ENCODE results near the gene SRRM4.

The SRRM4 gene

DNA sequence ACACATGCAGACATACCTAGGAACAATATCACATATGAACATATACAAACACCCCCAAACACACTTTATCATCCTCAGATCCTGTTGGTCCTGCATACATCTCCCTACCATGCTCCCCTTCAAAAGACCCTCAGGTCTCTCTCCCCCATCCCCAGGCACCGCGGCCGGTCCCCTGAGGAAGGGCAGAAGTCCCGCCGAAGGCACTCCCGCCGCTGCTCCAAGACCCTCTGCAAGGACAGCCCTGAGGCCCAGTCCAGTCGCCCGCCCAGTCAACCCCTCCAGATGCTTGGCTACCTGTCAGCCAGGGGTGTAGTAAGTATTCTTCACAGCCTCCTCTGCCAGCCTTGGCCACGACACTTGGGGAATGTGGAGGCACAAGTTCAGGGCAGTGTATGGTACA lies 149.2 kb downstream of the SRRM4 start:
- POLR2A ChIA-PET (ENCODE audit: low non-redundant PET) = no interaction called here
- H3K27ac ChIP-seq = no peak overlapping the region
- CTCF ChIA-PET = no interaction called here
- DNase-seq (ENCODE audit: low spot score) = no peak
- TF ChIP-seq, protein P1, sequence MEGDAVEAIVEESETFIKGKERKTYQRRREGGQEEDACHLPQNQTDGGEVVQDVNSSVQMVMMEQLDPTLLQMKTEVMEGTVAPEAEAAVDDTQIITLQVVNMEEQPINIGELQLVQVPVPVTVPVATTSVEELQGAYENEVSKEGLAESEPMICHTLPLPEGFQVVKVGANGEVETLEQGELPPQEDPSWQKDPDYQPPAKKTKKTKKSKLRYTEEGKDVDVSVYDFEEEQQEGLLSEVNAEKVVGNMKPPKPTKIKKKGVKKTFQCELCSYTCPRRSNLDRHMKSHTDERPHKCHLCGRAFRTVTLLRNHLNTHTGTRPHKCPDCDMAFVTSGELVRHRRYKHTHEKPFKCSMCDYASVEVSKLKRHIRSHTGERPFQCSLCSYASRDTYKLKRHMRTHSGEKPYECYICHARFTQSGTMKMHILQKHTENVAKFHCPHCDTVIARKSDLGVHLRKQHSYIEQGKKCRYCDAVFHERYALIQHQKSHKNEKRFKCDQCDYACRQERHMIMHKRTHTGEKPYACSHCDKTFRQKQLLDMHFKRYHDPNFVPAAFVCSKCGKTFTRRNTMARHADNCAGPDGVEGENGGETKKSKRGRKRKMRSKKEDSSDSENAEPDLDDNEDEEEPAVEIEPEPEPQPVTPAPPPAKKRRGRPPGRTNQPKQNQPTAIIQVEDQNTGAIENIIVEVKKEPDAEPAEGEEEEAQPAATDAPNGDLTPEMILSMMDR (conservative IDR thresholded peaks at IDR 0.05; ENCODE audit: low read depth) = no peak

DNA sequence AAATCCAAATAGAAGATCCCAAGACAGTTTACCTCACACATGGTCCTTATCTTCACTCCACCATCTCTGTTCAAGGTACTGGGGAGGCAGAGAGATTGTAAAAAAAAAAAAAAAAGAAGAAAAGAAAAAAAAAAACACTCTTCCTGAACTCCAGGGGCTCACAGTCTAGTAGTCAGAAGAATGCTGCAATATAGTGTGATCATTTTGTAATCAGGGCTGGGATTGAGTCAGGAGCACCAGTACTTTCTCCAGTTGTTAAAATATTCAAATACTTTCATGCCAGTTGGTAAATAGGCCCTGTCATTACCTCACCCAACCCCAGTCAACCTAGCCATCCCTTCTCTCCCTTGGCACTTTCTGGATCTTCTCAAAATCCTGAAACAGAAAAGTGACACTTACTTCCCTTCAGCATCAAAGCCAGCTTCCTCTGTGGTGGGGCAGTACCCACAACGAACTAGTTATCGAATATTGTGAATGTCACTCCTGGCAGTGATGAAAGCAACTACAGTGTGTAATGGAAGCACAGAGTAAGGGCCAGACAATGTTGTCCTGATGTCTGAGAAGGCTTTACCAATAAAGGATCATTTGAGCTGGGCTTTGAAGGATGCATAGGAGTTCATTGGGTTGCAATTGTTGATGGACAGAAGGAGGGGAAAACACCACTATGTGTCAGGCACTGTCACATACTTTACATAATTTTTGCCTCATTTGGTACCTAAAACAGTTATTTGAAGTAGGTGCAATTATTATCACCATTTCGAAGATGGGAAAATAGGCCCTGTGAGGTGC lies 153.1 kb downstream of the SRRM4 start:
- TF ChIP-seq, protein P1 (conservative IDR thresholded peaks at IDR 0.05; ENCODE audit: low read depth) = no peak
- DNase-seq (ENCODE audit: low spot score) = no peak
- POLR2A ChIA-PET (ENCODE audit: low non-redundant PET) = no interaction called here
- CTCF ChIA-PET = interaction anchor here (0.5 to 0.7 kb wide), 2 partner anchors 173 to 215 kb away, joined by 3 to 4 read pairs; no protein-coding TSS in a partner anchor
- no peak overlapping the region for H3K27ac ChIP-seq

DNA sequence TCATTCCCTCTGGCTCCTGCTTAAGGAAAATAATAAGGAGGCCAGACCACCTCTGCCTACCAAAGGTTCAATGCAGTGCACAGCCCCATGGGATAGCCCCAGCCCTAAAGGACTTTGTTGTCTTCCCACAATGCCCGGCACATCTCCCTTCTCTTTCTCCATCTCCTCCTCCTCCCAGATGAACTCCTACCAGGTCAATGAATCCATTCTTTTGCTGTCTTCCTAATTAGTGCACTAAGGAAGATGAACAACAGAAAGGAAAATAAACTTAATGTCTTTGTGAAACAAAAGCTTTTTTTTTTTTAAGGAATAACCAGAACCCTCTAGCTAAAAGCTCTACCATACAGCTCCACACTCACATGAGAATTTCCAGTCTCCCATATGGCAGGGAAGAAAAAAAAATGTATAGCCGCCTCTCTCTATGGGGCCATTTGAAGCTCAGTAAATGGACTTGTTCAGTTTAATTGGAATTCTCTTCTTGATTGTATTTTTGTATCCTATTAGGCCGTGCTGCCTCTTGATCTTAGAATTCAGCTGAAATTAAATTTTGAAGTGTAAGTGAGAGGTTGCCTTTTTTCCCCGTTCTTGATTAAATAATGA lies 155.6 kb downstream of the SRRM4 start:
- ChIA-PET POLR2A (ENCODE audit: low non-redundant PET) (no interaction called here), CTCF (interaction anchor here (0.5 to 1.1 kb wide), 5 partner anchors 13 to 732 kb away, joined by 3 to 6 read pairs (median 3); no protein-coding TSS in a partner anchor)
- no peak for DNase-seq (ENCODE audit: low spot score)
- TF ChIP-seq, protein P1 (conservative IDR thresholded peaks at IDR 0.05; ENCODE audit: low read depth) = no peak
- H3K27ac ChIP-seq = no peak overlapping the region

DNA sequence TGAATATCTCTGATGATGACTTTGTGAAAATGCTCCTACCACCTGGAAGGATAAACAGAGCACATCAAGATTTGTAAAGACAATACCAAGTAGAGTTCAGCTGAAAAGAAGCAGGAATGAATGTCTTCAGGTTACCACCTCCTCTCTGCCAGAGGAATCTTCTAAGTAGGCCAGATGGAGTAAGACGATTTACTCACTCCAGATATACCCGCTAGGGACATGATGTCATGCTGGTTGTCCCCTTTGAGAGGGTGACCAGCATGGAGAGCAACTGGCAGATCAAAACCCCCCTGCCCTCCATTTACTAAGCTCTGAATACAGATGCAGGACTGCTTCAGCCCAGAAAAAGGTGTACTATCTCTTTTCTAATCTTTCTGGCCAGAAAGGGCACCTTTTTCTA lies 158.1 kb downstream of the SRRM4 start:
- no peak overlapping the region for H3K27ac ChIP-seq

DNA sequence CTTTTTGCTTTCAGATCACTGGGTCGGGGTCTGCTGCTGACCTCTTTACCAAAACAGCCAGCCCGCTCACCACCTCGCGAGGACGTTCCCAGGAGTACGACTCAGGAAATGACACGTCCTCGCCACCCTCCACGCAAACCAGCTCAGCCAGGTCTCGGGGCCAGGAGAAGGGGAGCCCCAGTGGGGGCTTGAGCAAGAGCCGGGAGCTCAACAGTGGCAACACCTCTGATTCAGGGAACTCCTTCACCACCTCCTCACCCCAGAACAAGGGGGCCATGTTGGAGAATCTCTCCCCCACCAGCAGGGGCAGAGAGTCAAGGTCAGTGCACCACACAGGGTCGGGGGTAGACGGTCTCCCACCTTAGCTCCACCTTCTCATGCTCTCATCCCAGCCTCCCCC lies 164.0 kb downstream of the SRRM4 start:
- TF ChIP-seq, protein P1 (conservative IDR thresholded peaks at IDR 0.05; ENCODE audit: low read depth) = no peak
- no peak overlapping the region for H3K27ac ChIP-seq
- ChIA-PET POLR2A (ENCODE audit: low non-redundant PET) (no interaction called here), CTCF (no interaction called here)
- no peak for DNase-seq (ENCODE audit: low spot score)

More for the DNA sequence above, 158.1 kb downstream of the SRRM4 start:
- no peak for DNase-seq (ENCODE audit: low spot score)
- ChIA-PET CTCF (interaction anchor here (0.6 kb wide), 1 partner anchor 1418 kb away, joined by 3 read pairs; no protein-coding TSS in a partner anchor), POLR2A (ENCODE audit: low non-redundant PET) (no interaction called here)
- TF ChIP-seq, protein P1 (conservative IDR thresholded peaks at IDR 0.05; ENCODE audit: low read depth) = no peak

DNA sequence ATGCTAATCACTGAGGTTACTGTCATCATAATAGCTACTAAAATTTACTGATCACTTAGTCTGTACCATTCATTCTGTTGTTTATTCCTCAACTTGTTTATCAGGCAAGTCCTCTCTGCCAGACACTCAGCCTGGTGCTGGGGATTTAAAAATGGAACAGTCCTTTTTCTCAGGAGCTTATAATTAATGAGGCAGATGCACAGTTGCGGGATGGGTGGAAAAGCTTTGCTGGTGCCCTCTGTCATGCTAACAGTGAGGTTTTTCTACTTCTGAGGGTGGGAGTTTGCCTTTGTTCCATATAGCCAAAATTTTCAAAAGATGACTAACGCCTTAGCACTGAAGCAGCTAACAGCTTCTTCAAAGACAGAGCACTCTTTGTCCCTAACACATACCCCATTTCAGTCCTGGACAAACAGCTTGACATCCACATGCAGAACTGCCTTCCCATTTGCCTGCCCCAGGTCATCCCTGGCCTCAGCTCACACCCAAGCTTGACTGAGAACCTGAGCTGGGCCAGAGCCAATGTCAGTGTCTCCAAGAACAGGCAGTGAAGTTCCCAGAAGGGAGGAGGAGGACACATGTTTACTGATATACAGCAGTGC lies 166.6 kb downstream of the SRRM4 start:
- TF ChIP-seq, protein P1 (conservative IDR thresholded peaks at IDR 0.05; ENCODE audit: low read depth) = no peak
- POLR2A ChIA-PET (ENCODE audit: low non-redundant PET) = no interaction called here
- CTCF ChIA-PET = no interaction called here
- H3K27ac ChIP-seq = no peak overlapping the region
- DNase-seq (ENCODE audit: low spot score) = no peak
